GM12878 (cell line): Measurements from ENCODE around the gene RAB31. TPM values are rescaled to one million over a fixed set of nuclear protein-coding genes. Genes with fewer than 3 reads are reported as not detected.

Experiments used
- ATAC-seq: fragments of 200-7000 bp; cut with Tn5 transposase; 3 replicates; pipeline ENCODE4 v1.9.1; 2020; ENCODE audit warnings: mild to moderate bottlenecking, moderate library complexity
- BruUV-seq: library from RNA; stranded (reverse); fragments of 400-500 nt; replicated peaks from 2 replicates; lab custom pipeline; 2021; lab: Mats Ljungman, UMichigan
- CTCF ChIA-PET: fragments of 300-600 bp; sonication (Branson Sonifier 250); formaldehyde crosslinking; extraction: SDS; loops from one replicate; lab custom pipeline; 2021; ENCODE audit warnings: inconsistent platforms; lab: Yijun Ruan, JAX
- POLR2A ChIA-PET: fragments of 350-600 bp; formaldehyde crosslinking; extraction: SDS; loops from one replicate; lab custom pipeline; 2021; ENCODE audit warnings: inconsistent platforms; lab: Charles Lee
- RAD21 ChIA-PET: fragments of 300-600 bp; sonication (Branson Sonifier 250); formaldehyde crosslinking; loops from one replicate; lab custom pipeline; 2023; ENCODE audit warnings: antibody characterized with exemption; ENCODE audit not compliant: unreplicated experiment; lab: Charles Lee
- SMC1A ChIA-PET: fragments of 300-600 bp; sonication (Branson Sonifier 250); formaldehyde crosslinking; loops from one replicate; lab custom pipeline; 2023; ENCODE audit not compliant: unreplicated experiment, uncharacterized antibody; lab: Charles Lee
- DNase-seq: peaks from one replicate; pipeline ENCODE4 v3.0.0-alpha.2; 2011; ENCODE audit warnings: low read depth, low spot score
- FAIRE-seq: peaks from 3 replicates; lab custom pipeline; 2011; peaks lifted over from hg19 to GRCh38; lab: Jason Lieb, UNC
- H2AFZ ChIP-seq: 2 replicates; pipeline ENCODE4 v1.6.0; 2011; ENCODE audit warnings: low read depth, low read length, control low read depth; ENCODE audit not compliant: control insufficient read depth
- H3K27ac ChIP-seq: 2 replicates; pipeline ENCODE4 v1.5.1; 2011; ENCODE audit warnings: control low read depth; ENCODE audit not compliant: control insufficient read depth, insufficient read depth
- H3K27me3 ChIP-seq, 2 experiments: replicated peaks in 1 of 2; 2 replicates each; pipeline versions ENCODE4 v1.6.0 to v1.6.1; 2011; ENCODE audit warnings: low read length in 1 of 2; ENCODE audit not compliant: control insufficient read depth in 2 of 2, insufficient read depth in 2 of 2
- H3K36me3 ChIP-seq, 2 experiments: 2 replicates each; pipeline ENCODE4 v1.5.1; 2011; ENCODE audit warnings: low read length in 1 of 2; ENCODE audit not compliant: control insufficient read depth in 2 of 2, insufficient read depth in 2 of 2
- H3K4me1 ChIP-seq: 2 replicates; pipeline ENCODE4 v1.6.1; 2011; ENCODE audit warnings: mild to moderate bottlenecking, low read length, moderate library complexity, mixed read lengths; ENCODE audit not compliant: control insufficient read depth, insufficient read depth
- H3K4me2 ChIP-seq: 2 replicates; pipeline ENCODE4 v1.6.0; 2011; ENCODE audit warnings: control low read depth; ENCODE audit not compliant: control insufficient read depth, insufficient read depth
- H3K4me3 ChIP-seq: fragments of 200-600 bp; sonication (generic); 2 replicates; pipeline ENCODE4 v1.5.1; 2016
- H3K79me2 ChIP-seq: 2 replicates; pipeline ENCODE4 v1.6.0; 2011; ENCODE audit warnings: low read length; ENCODE audit not compliant: control insufficient read depth, insufficient read depth
- H3K9ac ChIP-seq: 2 replicates; pipeline ENCODE4 v1.8.0; 2011; ENCODE audit warnings: low read length, control low read depth, mixed read lengths; ENCODE audit not compliant: control insufficient read depth, insufficient read depth
- H3K9me3 ChIP-seq: replicated peaks from 3 replicates; pipeline ENCODE4 v1.5.1; 2011; ENCODE audit warnings: mild to moderate bottlenecking, low read length; ENCODE audit not compliant: control insufficient read depth, insufficient read depth
- H4K20me1 ChIP-seq: 2 replicates; pipeline ENCODE4 v1.6.0; 2011; ENCODE audit not compliant: control insufficient read depth, insufficient read depth
- HDGF ChIP-seq: fragments of 450-650 bp; IDR thresholded peaks from 2 replicates; pipeline ENCODE4 v1.6.1; 2016; ENCODE audit warnings: antibody characterized with exemption
- SIN3A ChIP-seq: IDR thresholded peaks from 2 replicates; pipeline ENCODE4 v1.6.1; 2012; ENCODE audit warnings: low read depth, low read length, improper control_type of control experiment
- WGBS: methylation state at CpG from one replicate; pipeline ENCODE4 v1.1.6; 2016; ENCODE audit warnings: low lambda C conversion rate; ENCODE audit not compliant: insufficient replicate concordance, insufficient coverage; ENCODE audit errors: missing lambda C conversion rate; 5-methylcytosine and 5-hydroxymethylcytosine counted together
- in situ Hi-C: fragments of 300-500 bp; cut with MboI; formaldehyde crosslinking; loops from 9 replicates; pipeline ENCODE4 v1.14.3; 2018; ENCODE audit warnings: mixed read lengths
- intact Hi-C: fragments of 100-400 bp; cut with micrococcal nuclease; formaldehyde crosslinking; loops from one replicate; pipeline ENCODE4 v1.14.2; 2022; ENCODE audit not compliant: unreplicated experiment
- polyA plus RNA-seq, 11 experiments: library from polyadenylated mRNA; depleted of rRNA in 4 of 11; unstranded in 6 of 11; stranded (reverse) in 5 of 11; fragments of >200 nt; fragmentation: Nextera tagmentation in 4 of 11; fragmentation: Illumina TruSeq in 1 of 11; extraction: Ambion mirVana in 4 of 11; extraction: Trizol in 1 of 11; gene quantifications; 1 replicate in 1 of 11; 2 replicates in 10 of 11; pipeline versions ENCODE4 v1.2.1 to v1.2.3, GENCODE V29; 2011 to 2016; ENCODE audit warnings: inconsistent platforms in 2 of 11, missing spikeins in 2 of 11, low read depth in 1 of 11
- total RNA-seq, 4 experiments: library from RNA; depleted of rRNA in 3 of 4; stranded (reverse); fragments of >200 nt in 3 of 4; fragmentation: Illumina TruSeq in 1 of 4; extraction: Trizol in 1 of 4; gene quantifications; 2 replicates each; pipeline versions ENCODE4 v1.2.1 to v1.2.3, GENCODE V29; 2013 to 2021
- TF ChIP-seq, protein P1 (sequence below): fragments of 450-650 bp; IDR thresholded peaks from 2 replicates; pipeline ENCODE4 v1.6.1; 2016; ENCODE audit warnings: mild to moderate bottlenecking, moderate library complexity, borderline replicate concordance
- TF ChIP-seq, protein P2 (sequence below): fragments of 450-650 bp; IDR thresholded peaks from 2 replicates; pipeline ENCODE4 v1.6.1; 2016; ENCODE audit warnings: mild to moderate bottlenecking

The RAB31 gene
- total and polyA plus RNA-seq, 10 of the 15 experiments (the other 5 are each of a cell fraction or from before 2014, with no cell fraction given): 0.80 to 23.3 (median 12.2) TPM

DNA sequence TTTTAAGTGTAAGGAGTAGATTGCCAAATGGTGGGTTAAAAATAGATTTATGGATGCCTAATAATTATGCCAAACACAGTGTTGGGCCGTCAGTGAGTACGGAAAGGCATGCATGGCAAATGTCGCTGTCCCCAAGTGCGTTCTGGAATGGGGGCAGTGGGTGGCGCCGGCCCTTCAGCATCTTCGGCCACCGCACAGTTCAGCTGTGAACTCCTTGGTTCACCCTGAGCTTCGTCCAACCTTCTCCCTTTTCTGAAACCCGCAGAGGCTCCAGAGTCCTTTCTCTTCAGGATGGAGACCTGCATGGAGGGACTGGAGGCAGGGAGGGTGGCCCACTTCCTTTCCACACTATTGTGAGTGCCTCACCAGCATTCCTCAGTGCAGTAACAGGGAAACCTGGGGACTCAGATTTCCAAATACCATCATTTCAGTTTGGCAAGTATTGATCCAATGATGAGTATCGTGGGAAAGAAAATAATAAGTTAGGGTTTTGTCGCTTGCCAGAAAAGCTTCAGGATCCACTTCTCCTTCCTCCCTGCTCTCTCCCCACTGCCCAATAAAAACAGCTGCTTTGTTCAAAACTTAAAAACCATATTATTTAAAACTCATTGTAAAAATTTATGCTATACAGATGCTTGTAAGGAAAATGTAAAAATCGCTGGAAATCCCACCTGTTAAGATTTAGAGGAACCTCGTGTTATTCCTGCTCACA is 103.0 kb downstream of the RAB31 start:
- no peaks in the 10 kb centered on the region for H3K4me1 ChIP-seq
- in situ Hi-C loops: no loop called here
- FAIRE-seq (no peak), ATAC-seq (no peak), DNase-seq (no peak)
- H3K9ac ChIP-seq: no peak overlapping the region
- no peaks in the 10 kb centered on the region for H3K9me3 ChIP-seq
- H3K27me3 ChIP-seq: no peaks in the 10 kb centered on the region
- no peak overlapping the region for H3K4me2 ChIP-seq
- no peak overlapping the region for H3K27ac ChIP-seq
- no peak overlapping the region for H3K4me3 ChIP-seq
- ChIA-PET SMC1A (no interaction called here), POLR2A (no interaction called here), CTCF (no interaction called here), RAD21 (no interaction called here)
- intact Hi-C loops: no loop called here
- no peaks in the 10 kb centered on the region for H3K36me3 ChIP-seq
- BruUV-seq: no TSS peak
- H3K79me2 ChIP-seq: no peaks in the 10 kb centered on the region
- H2AFZ ChIP-seq: no peak overlapping the region
- WGBS: 95% methylated on average over 14 of the region's 14 CpGs
- H4K20me1 ChIP-seq: no peaks in the 10 kb centered on the region
- TF ChIP-seq, protein P1, sequence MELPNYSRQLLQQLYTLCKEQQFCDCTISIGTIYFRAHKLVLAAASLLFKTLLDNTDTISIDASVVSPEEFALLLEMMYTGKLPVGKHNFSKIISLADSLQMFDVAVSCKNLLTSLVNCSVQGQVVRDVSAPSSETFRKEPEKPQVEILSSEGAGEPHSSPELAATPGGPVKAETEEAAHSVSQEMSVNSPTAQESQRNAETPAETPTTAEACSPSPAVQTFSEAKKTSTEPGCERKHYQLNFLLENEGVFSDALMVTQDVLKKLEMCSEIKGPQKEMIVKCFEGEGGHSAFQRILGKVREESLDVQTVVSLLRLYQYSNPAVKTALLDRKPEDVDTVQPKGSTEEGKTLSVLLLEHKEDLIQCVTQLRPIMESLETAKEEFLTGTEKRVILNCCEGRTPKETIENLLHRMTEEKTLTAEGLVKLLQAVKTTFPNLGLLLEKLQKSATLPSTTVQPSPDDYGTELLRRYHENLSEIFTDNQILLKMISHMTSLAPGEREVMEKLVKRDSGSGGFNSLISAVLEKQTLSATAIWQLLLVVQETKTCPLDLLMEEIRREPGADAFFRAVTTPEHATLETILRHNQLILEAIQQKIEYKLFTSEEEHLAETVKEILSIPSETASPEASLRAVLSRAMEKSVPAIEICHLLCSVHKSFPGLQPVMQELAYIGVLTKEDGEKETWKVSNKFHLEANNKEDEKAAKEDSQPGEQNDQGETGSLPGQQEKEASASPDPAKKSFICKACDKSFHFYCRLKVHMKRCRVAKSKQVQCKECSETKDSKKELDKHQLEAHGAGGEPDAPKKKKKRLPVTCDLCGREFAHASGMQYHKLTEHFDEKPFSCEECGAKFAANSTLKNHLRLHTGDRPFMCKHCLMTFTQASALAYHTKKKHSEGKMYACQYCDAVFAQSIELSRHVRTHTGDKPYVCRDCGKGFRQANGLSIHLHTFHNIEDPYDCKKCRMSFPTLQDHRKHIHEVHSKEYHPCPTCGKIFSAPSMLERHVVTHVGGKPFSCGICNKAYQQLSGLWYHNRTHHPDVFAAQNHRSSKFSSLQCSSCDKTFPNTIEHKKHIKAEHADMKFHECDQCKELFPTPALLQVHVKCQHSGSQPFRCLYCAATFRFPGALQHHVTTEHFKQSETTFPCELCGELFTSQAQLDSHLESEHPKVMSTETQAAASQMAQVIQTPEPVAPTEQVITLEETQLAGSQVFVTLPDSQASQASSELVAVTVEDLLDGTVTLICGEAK: no peak
- TF ChIP-seq SIN3A: no peak
- no peak for TF ChIP-seq HDGF
- TF ChIP-seq, protein P2, sequence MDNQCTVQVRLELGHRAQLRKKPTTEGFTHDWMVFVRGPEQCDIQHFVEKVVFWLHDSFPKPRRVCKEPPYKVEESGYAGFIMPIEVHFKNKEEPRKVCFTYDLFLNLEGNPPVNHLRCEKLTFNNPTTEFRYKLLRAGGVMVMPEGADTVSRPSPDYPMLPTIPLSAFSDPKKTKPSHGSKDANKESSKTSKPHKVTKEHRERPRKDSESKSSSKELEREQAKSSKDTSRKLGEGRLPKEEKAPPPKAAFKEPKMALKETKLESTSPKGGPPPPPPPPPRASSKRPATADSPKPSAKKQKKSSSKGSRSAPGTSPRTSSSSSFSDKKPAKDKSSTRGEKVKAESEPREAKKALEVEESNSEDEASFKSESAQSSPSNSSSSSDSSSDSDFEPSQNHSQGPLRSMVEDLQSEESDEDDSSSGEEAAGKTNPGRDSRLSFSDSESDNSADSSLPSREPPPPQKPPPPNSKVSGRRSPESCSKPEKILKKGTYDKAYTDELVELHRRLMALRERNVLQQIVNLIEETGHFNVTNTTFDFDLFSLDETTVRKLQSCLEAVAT: no peak
